ENCODE results near the gene CLCN2.

The CLCN2 gene

GRCh38 chr3:184315543-184315867 is 45.9 kb downstream of the CLCN2 start:
- TF ChIP-seq POLR2AphosphoS5 (IDR thresholded peaks at IDR 0.05; ENCODE audit: low read depth, low read length), result no peak
- no peak for DNase-seq (ENCODE audit: insufficient read length)
- peak; percentile 75 for FAIRE-seq

GRCh38 chr3:184314700-184315542 is 46.5 kb downstream of the CLCN2 start:
- DNase-seq (ENCODE audit: insufficient read length), result peak; percentile 61
- TF ChIP-seq POLR2A (IDR thresholded peaks at IDR 0.05; ENCODE audit: low read depth, low read length), result no peak; the same call in none of the 2 replicates
- TF ChIP-seq TAF1 (IDR thresholded peaks at IDR 0.05; ENCODE audit: borderline replicate concordance, low read depth, low read length), result 0 out of 2 replicates have a peak, but pooled peaks have one; percentile 15
- TF ChIP-seq POLR2AphosphoS5 (IDR thresholded peaks at IDR 0.05; ENCODE audit: low read depth, low read length), result 0 out of 2 replicates have a peak, but pooled peaks have one; percentile 6
- FAIRE-seq, result no peak

GRCh38 chr3:184314363-184314699 is 47.1 kb downstream of the CLCN2 start, which contains the start of gene EIF4G1:
EIF4G1 (plus strand) TSS chr3:184314606; CDS start chr3:184315797, 1,191 bp downstream.
- DNase-seq (ENCODE audit: insufficient read length) (peak; percentile 97), FAIRE-seq (peak; percentile 95)
- peak; percentile 86 for TF ChIP-seq POLR2A (IDR thresholded peaks at IDR 0.05; ENCODE audit: low read depth, low read length)
- peak; percentile 74 for TF ChIP-seq POLR2AphosphoS5 (IDR thresholded peaks at IDR 0.05; ENCODE audit: low read depth, low read length)
- TF ChIP-seq TAF1 (IDR thresholded peaks at IDR 0.05; ENCODE audit: borderline replicate concordance, low read depth, low read length), result peak; percentile 93

GRCh38 chr3:184311633-184312032 is 49.8 kb downstream of the CLCN2 start:
- FAIRE-seq (no peak), DNase-seq (ENCODE audit: insufficient read length) (no peak)
- TF ChIP-seq POLR2AphosphoS5 (IDR thresholded peaks at IDR 0.05; ENCODE audit: low read depth, low read length) (no peak), TAF1 (IDR thresholded peaks at IDR 0.05; ENCODE audit: borderline replicate concordance, low read depth, low read length) (no peak), POLR2A (IDR thresholded peaks at IDR 0.05; ENCODE audit: low read depth, low read length) (no peak)

- no peak for DNase-seq (ENCODE audit: insufficient read length)
- no peak for TF ChIP-seq TAF1 (IDR thresholded peaks at IDR 0.05; ENCODE audit: borderline replicate concordance, low read depth, low read length)
- no peak for TF ChIP-seq POLR2AphosphoS5 (IDR thresholded peaks at IDR 0.05; ENCODE audit: low read depth, low read length)
- TF ChIP-seq POLR2A (IDR thresholded peaks at IDR 0.05; ENCODE audit: low read depth, low read length), result no peak
- no peak for FAIRE-seq
These were observed 52.7 kb downstream of the CLCN2 start for GRCh38 chr3:184308744-184309143.

- FAIRE-seq, result no peak
- DNase-seq (ENCODE audit: insufficient read length), result no peak
- TF ChIP-seq TAF1 (IDR thresholded peaks at IDR 0.05; ENCODE audit: borderline replicate concordance, low read depth, low read length) (no peak), POLR2AphosphoS5 (IDR thresholded peaks at IDR 0.05; ENCODE audit: low read depth, low read length) (no peak), POLR2A (IDR thresholded peaks at IDR 0.05; ENCODE audit: low read depth, low read length) (no peak)
These were observed 53.5 kb downstream of the CLCN2 start for GRCh38 chr3:184307915-184308314.

GRCh38 chr3:184306341-184306972 is 54.9 kb downstream of the CLCN2 start:
- TF ChIP-seq POLR2AphosphoS5 (IDR thresholded peaks at IDR 0.05; ENCODE audit: low read depth, low read length) (no peak), TAF1 (IDR thresholded peaks at IDR 0.05; ENCODE audit: borderline replicate concordance, low read depth, low read length) (no peak), POLR2A (IDR thresholded peaks at IDR 0.05; ENCODE audit: low read depth, low read length) (no peak)
- DNase-seq (ENCODE audit: insufficient read length) (no peak), FAIRE-seq (no peak)

- DNase-seq (ENCODE audit: insufficient read length) (no peak), FAIRE-seq (peak; percentile 48)
- TF ChIP-seq POLR2AphosphoS5 (IDR thresholded peaks at IDR 0.05; ENCODE audit: low read depth, low read length) (no peak), POLR2A (IDR thresholded peaks at IDR 0.05; ENCODE audit: low read depth, low read length) (no peak), TAF1 (IDR thresholded peaks at IDR 0.05; ENCODE audit: borderline replicate concordance, low read depth, low read length) (no peak)
These were observed 55.8 kb downstream of the CLCN2 start for GRCh38 chr3:184305577-184305976.

GRCh38 chr3:184300378-184300720 is 61.1 kb downstream of the CLCN2 start:
- DNase-seq (ENCODE audit: insufficient read length) (no peak), FAIRE-seq (no peak)
- TF ChIP-seq POLR2A (IDR thresholded peaks at IDR 0.05; ENCODE audit: low read depth, low read length), result no peak
- no peak for TF ChIP-seq TAF1 (IDR thresholded peaks at IDR 0.05; ENCODE audit: borderline replicate concordance, low read depth, low read length)
- TF ChIP-seq POLR2AphosphoS5 (IDR thresholded peaks at IDR 0.05; ENCODE audit: low read depth, low read length), result no peak

GRCh38 chr3:184299488-184300377 is 61.7 kb downstream of the CLCN2 start:
- FAIRE-seq (no peak), DNase-seq (ENCODE audit: insufficient read length) (no peak)
- TF ChIP-seq TAF1 (IDR thresholded peaks at IDR 0.05; ENCODE audit: borderline replicate concordance, low read depth, low read length) (no peak), POLR2AphosphoS5 (IDR thresholded peaks at IDR 0.05; ENCODE audit: low read depth, low read length) (no peak), POLR2A (IDR thresholded peaks at IDR 0.05; ENCODE audit: low read depth, low read length) (no peak)

GRCh38 chr3:184298759-184299487 is 62.5 kb downstream of the CLCN2 start, which contains the start of gene PSMD2:
PSMD2 (plus strand) TSS chr3:184299241; CDS start chr3:184299267, 26 bp downstream.
- DNase-seq (ENCODE audit: insufficient read length) (peak; percentile 95), FAIRE-seq (peak; percentile 88)
- TF ChIP-seq TAF1 (IDR thresholded peaks at IDR 0.05; ENCODE audit: borderline replicate concordance, low read depth, low read length) (peak; percentile 27; the same call in 1 of the 2 replicates), POLR2A (IDR thresholded peaks at IDR 0.05; ENCODE audit: low read depth, low read length) (peak; percentile 82; the same call in 1 of the 2 replicates), POLR2AphosphoS5 (IDR thresholded peaks at IDR 0.05; ENCODE audit: low read depth, low read length) (peak; percentile 80)
